Astrocyte (in vitro differentiated cells and primary cell): ENCODE data around the gene IFIT1. TPM values are rescaled to one million over a fixed set of nuclear protein-coding genes. Genes with fewer than 3 reads are reported as not detected.

Experiments used
- DNase-seq: peaks from one replicate; pipeline ENCODE4 v3.0.0-alpha.2; 2010; ENCODE audit warnings: low read depth
- FAIRE-seq: peaks from 2 replicates; lab custom pipeline; 2011; peaks lifted over from hg19 to GRCh38; lab: Jason Lieb, UNC
- H2AFZ ChIP-seq: 2 replicates; pipeline ENCODE4 v1.6.0; 2012; ENCODE audit warnings: low read depth, low read length, inconsistent platforms
- H3K27ac ChIP-seq: 2 replicates; pipeline ENCODE4 v1.5.1; 2011; ENCODE audit warnings: low read depth, low read length, inconsistent platforms
- H3K27me3 ChIP-seq: 2 replicates; pipeline ENCODE4 v1.6.0; 2011; ENCODE audit warnings: low read length, inconsistent platforms; ENCODE audit not compliant: insufficient read depth
- H3K36me3 ChIP-seq: 2 replicates; pipeline ENCODE4 v1.5.1; 2011; ENCODE audit warnings: low read length, inconsistent platforms; ENCODE audit not compliant: insufficient read depth
- H3K4me1 ChIP-seq: 2 replicates; pipeline ENCODE4 v1.5.1; 2011; ENCODE audit warnings: low read length, inconsistent platforms; ENCODE audit not compliant: insufficient read depth
- H3K4me2 ChIP-seq: 2 replicates; pipeline ENCODE4 v1.6.0; 2012; ENCODE audit warnings: low read length, inconsistent platforms
- H3K4me3 ChIP-seq: 2 replicates; pipeline ENCODE4 v1.5.1; 2011; ENCODE audit warnings: low read depth, mild to moderate bottlenecking, low read length, inconsistent platforms; ENCODE audit not compliant: insufficient read depth
- H3K79me2 ChIP-seq: 2 replicates; pipeline ENCODE4 v1.6.0; 2012; ENCODE audit warnings: mild to moderate bottlenecking, low read length, inconsistent platforms; ENCODE audit not compliant: insufficient read depth
- H3K9ac ChIP-seq: 2 replicates; pipeline ENCODE4 v1.6.0; 2012; ENCODE audit warnings: mild to moderate bottlenecking, low read length, inconsistent platforms
- H3K9me3 ChIP-seq: 2 replicates; pipeline ENCODE4 v1.5.1; 2012; ENCODE audit warnings: low read depth, mild to moderate bottlenecking, low read length, inconsistent platforms; ENCODE audit not compliant: insufficient read depth
- H4K20me1 ChIP-seq: 2 replicates; pipeline ENCODE4 v1.6.0; 2012; ENCODE audit warnings: low read length, inconsistent platforms; ENCODE audit not compliant: insufficient read depth
- H3K27ac Mint-ChIP-seq: one replicate; pipeline ENCODE4 v1.8.0; 2021; ENCODE audit warnings: mild to moderate bottlenecking, mixed read lengths; ENCODE audit not compliant: unreplicated experiment
- H3K27me3 Mint-ChIP-seq: one replicate; pipeline ENCODE4 v1.8.0; 2021; ENCODE audit warnings: low read depth, mixed read lengths; ENCODE audit not compliant: unreplicated experiment
- H3K36me3 Mint-ChIP-seq: one replicate; pipeline ENCODE4 v1.8.0; 2021; ENCODE audit warnings: low read depth, mixed read lengths; ENCODE audit not compliant: unreplicated experiment
- H3K4me1 Mint-ChIP-seq: one replicate; pipeline ENCODE4 v1.8.0; 2021; ENCODE audit warnings: low read depth, mixed read lengths; ENCODE audit not compliant: unreplicated experiment
- H3K4me3 Mint-ChIP-seq: one replicate; pipeline ENCODE4 v1.8.0; 2021; ENCODE audit warnings: mild to moderate bottlenecking, moderate library complexity, mixed read lengths; ENCODE audit not compliant: unreplicated experiment
- H3K9me3 Mint-ChIP-seq: one replicate; pipeline ENCODE4 v1.8.0; 2021; ENCODE audit warnings: mild to moderate bottlenecking, mixed read lengths; ENCODE audit not compliant: unreplicated experiment
- CTCF ChIP-seq: IDR thresholded peaks from 2 replicates; pipeline ENCODE4 v1.5.1; 2011; ENCODE audit warnings: low read depth, mild to moderate bottlenecking, inconsistent platforms, low read length, moderate library complexity; ENCODE audit not compliant: insufficient read depth
- EZH2 ChIP-seq: IDR thresholded peaks from 2 replicates; pipeline ENCODE4 v1.6.1; 2012; ENCODE audit warnings: mild to moderate bottlenecking, low read length, inconsistent platforms; ENCODE audit not compliant: insufficient read depth
- total RNA-seq: library from RNA; stranded (reverse); gene quantifications from 2 replicates; pipeline ENCODE4 v1.2.1, GENCODE V29; 2021

The IFIT1 gene
- total RNA-seq, 1 donor from 2014 or later = 335 TPM

GRCh38 chr10:89377705-89378637, 14.5 kb upstream of the IFIT1 start, which contains the start of gene IFIT1B:
TSS of gene IFIT1B (plus strand) at chr10:89378056. CDS start at chr10:89378136, 80 bp downstream.
- Histone ChIP-seq H2AFZ (no peak within 1 kb of the TSS), H3K9me3 (no peaks in the 10 kb centered on the region), H3K27ac (no peak within 1 kb of the TSS), H4K20me1 (no peaks in the 10 kb centered on the region), H3K4me3 (no peak within 1 kb of the TSS), H3K9ac (no peak within 1 kb of the TSS), H3K36me3 (no peaks in the 10 kb centered on the region), H3K79me2 (no peaks in the 10 kb centered on the region), H3K27me3 (no peaks in the 10 kb centered on the region), H3K4me1 (peaks cover 15% of the 10 kb centered on the region), H3K4me2 (no peak within 1 kb of the TSS)
- peaks cover 13% of the 10 kb centered on the region for H3K4me1 Mint-ChIP-seq
- no peaks in the 10 kb centered on the region for H3K36me3 Mint-ChIP-seq
- H3K9me3 Mint-ChIP-seq = no peaks in the 10 kb centered on the region
- DNase-seq = no peak
- FAIRE-seq = no peak
- no peaks in the 10 kb centered on the region for H3K27me3 Mint-ChIP-seq
- no peak within 1 kb of the TSS for H3K4me3 Mint-ChIP-seq
- H3K27ac Mint-ChIP-seq = no peak within 1 kb of the TSS
- TF ChIP-seq CTCF = no peak
- no peak for TF ChIP-seq EZH2

GRCh38 chr10:89379103-89379502, 13.3 kb upstream of the IFIT1 start:
- Histone ChIP-seq H3K9ac (no peak overlapping the region), H3K36me3 (no peaks in the 10 kb centered on the region), H3K27ac (no peak overlapping the region), H3K4me2 (no peak overlapping the region), H3K27me3 (no peaks in the 10 kb centered on the region), H3K4me1 (peaks cover 7% of the 10 kb centered on the region), H2AFZ (no peak overlapping the region), H3K79me2 (no peaks in the 10 kb centered on the region), H4K20me1 (no peaks in the 10 kb centered on the region), H3K4me3 (no peak overlapping the region), H3K9me3 (no peaks in the 10 kb centered on the region)
- Mint-ChIP-seq H3K4me3 (no peak overlapping the region), H3K27me3 (no peaks in the 10 kb centered on the region), H3K9me3 (no peaks in the 10 kb centered on the region), H3K27ac (no peak overlapping the region), H3K4me1 (peaks cover 8% of the 10 kb centered on the region), H3K36me3 (no peaks in the 10 kb centered on the region)
- FAIRE-seq (no peak), DNase-seq (no peak)
- no peak for TF ChIP-seq CTCF
- TF ChIP-seq EZH2 = no peak

- H3K36me3 Mint-ChIP-seq = no peaks in the 10 kb centered on the region
- no peak overlapping the region for H3K27ac Mint-ChIP-seq
- no peak for FAIRE-seq
These were observed 9.7 kb upstream of the IFIT1 start for GRCh38 chr10:89382757-89383156.

More at GRCh38 chr10:89382757-89383156, 9.7 kb upstream of the IFIT1 start:
- H3K9me3 ChIP-seq = no peaks in the 10 kb centered on the region
- no peak overlapping the region for H3K27ac ChIP-seq
- TF ChIP-seq CTCF = no peak
- no peak for TF ChIP-seq EZH2
- no peaks in the 10 kb centered on the region for H4K20me1 ChIP-seq
- Mint-ChIP-seq H3K9me3 (no peaks in the 10 kb centered on the region), H3K27me3 (no peaks in the 10 kb centered on the region), H3K4me3 (no peak overlapping the region), H3K4me1 (peaks cover 8% of the 10 kb centered on the region)
- no peaks in the 10 kb centered on the region for H3K27me3 ChIP-seq
- H3K36me3 ChIP-seq = no peaks in the 10 kb centered on the region
- no peak overlapping the region for H3K4me2 ChIP-seq
- no peak overlapping the region for H3K4me3 ChIP-seq
- no peaks in the 10 kb centered on the region for H3K4me1 ChIP-seq
- peak; percentile 10 for DNase-seq
- no peak overlapping the region for H2AFZ ChIP-seq
- H3K79me2 ChIP-seq = no peaks in the 10 kb centered on the region
- H3K9ac ChIP-seq = no peak overlapping the region
